ENCODE measurements around the gene RASL11B. TPM values are rescaled to one million over a fixed set of nuclear protein-coding genes. Genes with fewer than 3 reads are reported as not detected.

The RASL11B gene
- total RNA-seq, 6 donors from 2014 or later: 0.30 to 2.1 (median 1.6) TPM; not detected in 3

DNA sequence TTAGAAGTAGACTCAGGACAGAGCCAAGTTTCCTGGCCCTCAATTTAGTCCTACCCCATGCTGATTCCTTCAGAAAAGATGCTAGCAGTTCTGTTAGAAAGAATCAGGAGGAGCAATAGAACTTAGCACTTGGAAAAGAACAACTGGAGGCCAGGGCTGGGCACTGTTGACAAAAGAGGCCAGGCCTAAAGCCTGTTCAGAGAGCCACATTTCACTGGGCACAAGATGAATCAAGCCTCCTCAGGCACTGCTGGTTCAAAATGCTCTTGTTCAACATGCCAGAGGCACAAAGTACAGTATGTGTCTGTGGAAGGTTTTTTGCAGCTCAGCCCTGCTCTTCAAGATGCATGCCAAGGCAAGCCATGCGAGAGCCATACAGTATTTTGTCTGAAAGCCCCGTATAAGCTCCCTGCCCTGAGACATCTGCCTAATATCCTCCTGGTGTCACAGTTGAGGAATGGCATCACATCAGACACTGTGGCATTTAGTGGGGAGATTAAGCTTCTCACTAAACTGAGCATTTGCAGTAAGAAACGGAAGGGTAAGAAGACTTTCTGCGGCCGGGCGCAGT, 53.7 kb downstream of the RASL11B start:
- H3K4me1 ChIP-seq: peaks cover 0 to 6% (median 1%) of the 10 kb centered on the region in 4 donors
- ATAC-seq (ENCODE audit: low FRiP score in 2 of 2): no peak
- no peak overlapping the region for H3K4me3 ChIP-seq
- H3K27me3 ChIP-seq: no peaks in the 10 kb centered on the region
- no peak overlapping the region for H3K27ac ChIP-seq
- WGBS, 2 donors: 89 to 94% methylated on average over 6 of the region's 6 CpGs
- no peaks in the 10 kb centered on the region for H3K9me3 ChIP-seq
- no peak for TF ChIP-seq CTCF (IDR thresholded peaks at IDR 0.05)
- TF ChIP-seq POLR2A (IDR thresholded peaks at IDR 0.05): no peak
- TF ChIP-seq POLR2AphosphoS5 (IDR thresholded peaks at IDR 0.05): no peak
- no peak for TF ChIP-seq EP300 (IDR thresholded peaks at IDR 0.05)
- H3K36me3 ChIP-seq: no peaks in the 10 kb centered on the region
- no peak for DNase-seq

Other genes starting within 250 kb of the RASL11B start
- gene USP46, start 203.0 kb upstream of the RASL11B start, total RNA-seq: 10 to 100 TPM in 3 of 6 donors, 1 to 10 TPM in 3; 4.2 to 14.0 (median 8.2) TPM
- gene ERVMER34-1, start 110.9 kb upstream of the RASL11B start, total RNA-seq: 1 to 10 TPM in 1 of 6 donors, under 1 TPM in 4, not detected in 1; 0.44 to 2.1 (median 0.79) TPM